ENCODE data around the gene VSNL1. TPM values are rescaled to one million over a fixed set of nuclear protein-coding genes. Genes with fewer than 3 reads are reported as not detected.

Gene VSNL1
- total and polyA plus RNA-seq, 10 of the 15 experiments (the other 5 are each of a cell fraction or from before 2014, with no cell fraction given): 0.04 to 0.30 (median 0.12) TPM; not detected in 4

- Histone ChIP-seq H3K4me3 (no peak overlapping the region), H3K36me3 (ENCODE audit: control insufficient read depth in 2 of 2, insufficient read depth in 2 of 2, low read length in 1 of 2) (no peaks in the 10 kb centered on the region), H3K9me3 (replicated peaks; ENCODE audit: control insufficient read depth, insufficient read depth, low read length) (no peaks in the 10 kb centered on the region), H3K4me1 (ENCODE audit: control insufficient read depth, insufficient read depth, low read length) (peaks cover 5% of the 10 kb centered on the region; the same call in 1 of the 2 replicates), H2AFZ (ENCODE audit: control insufficient read depth, low read depth, low read length) (no peak overlapping the region), H3K4me2 (ENCODE audit: control insufficient read depth, insufficient read depth) (no peak overlapping the region), H3K27me3 (replicated peaks in 1 of 2; ENCODE audit: control insufficient read depth in 2 of 2, insufficient read depth in 2 of 2, low read length in 1 of 2) (no peaks in the 10 kb centered on the region), H3K27ac (ENCODE audit: control insufficient read depth, insufficient read depth) (no peak overlapping the region), H3K79me2 (ENCODE audit: control insufficient read depth, insufficient read depth, low read length) (no peaks in the 10 kb centered on the region), H4K20me1 (ENCODE audit: control insufficient read depth, insufficient read depth) (no peaks in the 10 kb centered on the region), H3K9ac (ENCODE audit: control insufficient read depth, insufficient read depth, low read length) (no peak overlapping the region)
- ChIA-PET CTCF (interaction anchor here (1.1 kb wide), 1 partner anchor 124 kb away, joined by 4 read pairs; no protein-coding TSS in a partner anchor), RAD21 (ENCODE audit: unreplicated experiment) (no interaction called here), SMC1A (ENCODE audit: uncharacterized antibody, unreplicated experiment) (interaction anchor here (1.0 to 1.8 kb wide), 6 partner anchors 14 to 149 kb away, joined by 3 to 4 read pairs (median 4); no protein-coding TSS in a partner anchor), POLR2A (no interaction called here)
- no TSS peak for BruUV-seq (replicated peaks)
- intact Hi-C loops (cut with micrococcal nuclease; ENCODE audit: unreplicated experiment): no loop called here
- no peak for DNase-seq (ENCODE audit: low read depth, low spot score)
- ATAC-seq: no peak
- in situ Hi-C loops (cut with MboI): no loop called here
- no peak for FAIRE-seq
- WGBS (ENCODE audit: insufficient coverage, insufficient replicate concordance, low lambda C conversion rate, missing lambda C conversion rate): 39% methylated on average over 6 of the region's 6 CpGs
- TF ChIP-seq RAD21 (IDR thresholded peaks at IDR 0.05; ENCODE audit: insufficient read depth, low read depth, low read length): no peak
- no peak for TF ChIP-seq EP300 (IDR thresholded peaks at IDR 0.05; ENCODE audit: borderline replicate concordance in 1 of 2, control insufficient read depth in 1 of 2, low read depth in 2 of 2, low read length in 2 of 2)
- TF ChIP-seq, protein P1, sequence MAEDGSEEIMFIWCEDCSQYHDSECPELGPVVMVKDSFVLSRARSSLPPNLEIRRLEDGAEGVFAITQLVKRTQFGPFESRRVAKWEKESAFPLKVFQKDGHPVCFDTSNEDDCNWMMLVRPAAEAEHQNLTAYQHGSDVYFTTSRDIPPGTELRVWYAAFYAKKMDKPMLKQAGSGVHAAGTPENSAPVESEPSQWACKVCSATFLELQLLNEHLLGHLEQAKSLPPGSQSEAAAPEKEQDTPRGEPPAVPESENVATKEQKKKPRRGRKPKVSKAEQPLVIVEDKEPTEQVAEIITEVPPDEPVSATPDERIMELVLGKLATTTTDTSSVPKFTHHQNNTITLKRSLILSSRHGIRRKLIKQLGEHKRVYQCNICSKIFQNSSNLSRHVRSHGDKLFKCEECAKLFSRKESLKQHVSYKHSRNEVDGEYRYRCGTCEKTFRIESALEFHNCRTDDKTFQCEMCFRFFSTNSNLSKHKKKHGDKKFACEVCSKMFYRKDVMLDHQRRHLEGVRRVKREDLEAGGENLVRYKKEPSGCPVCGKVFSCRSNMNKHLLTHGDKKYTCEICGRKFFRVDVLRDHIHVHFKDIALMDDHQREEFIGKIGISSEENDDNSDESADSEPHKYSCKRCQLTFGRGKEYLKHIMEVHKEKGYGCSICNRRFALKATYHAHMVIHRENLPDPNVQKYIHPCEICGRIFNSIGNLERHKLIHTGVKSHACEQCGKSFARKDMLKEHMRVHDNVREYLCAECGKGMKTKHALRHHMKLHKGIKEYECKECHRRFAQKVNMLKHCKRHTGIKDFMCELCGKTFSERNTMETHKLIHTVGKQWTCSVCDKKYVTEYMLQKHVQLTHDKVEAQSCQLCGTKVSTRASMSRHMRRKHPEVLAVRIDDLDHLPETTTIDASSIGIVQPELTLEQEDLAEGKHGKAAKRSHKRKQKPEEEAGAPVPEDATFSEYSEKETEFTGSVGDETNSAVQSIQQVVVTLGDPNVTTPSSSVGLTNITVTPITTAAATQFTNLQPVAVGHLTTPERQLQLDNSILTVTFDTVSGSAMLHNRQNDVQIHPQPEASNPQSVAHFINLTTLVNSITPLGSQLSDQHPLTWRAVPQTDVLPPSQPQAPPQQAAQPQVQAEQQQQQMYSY (CRISPR knock-in tag; IDR thresholded peaks at IDR 0.05): no peak
- TF ChIP-seq HSF1 (IDR thresholded peaks at IDR 0.05; ENCODE audit: low read depth, low read length): no peak
- no peak for TF ChIP-seq RBBP5 (conservative IDR thresholded peaks at IDR 0.05)
- TF ChIP-seq, protein P2, sequence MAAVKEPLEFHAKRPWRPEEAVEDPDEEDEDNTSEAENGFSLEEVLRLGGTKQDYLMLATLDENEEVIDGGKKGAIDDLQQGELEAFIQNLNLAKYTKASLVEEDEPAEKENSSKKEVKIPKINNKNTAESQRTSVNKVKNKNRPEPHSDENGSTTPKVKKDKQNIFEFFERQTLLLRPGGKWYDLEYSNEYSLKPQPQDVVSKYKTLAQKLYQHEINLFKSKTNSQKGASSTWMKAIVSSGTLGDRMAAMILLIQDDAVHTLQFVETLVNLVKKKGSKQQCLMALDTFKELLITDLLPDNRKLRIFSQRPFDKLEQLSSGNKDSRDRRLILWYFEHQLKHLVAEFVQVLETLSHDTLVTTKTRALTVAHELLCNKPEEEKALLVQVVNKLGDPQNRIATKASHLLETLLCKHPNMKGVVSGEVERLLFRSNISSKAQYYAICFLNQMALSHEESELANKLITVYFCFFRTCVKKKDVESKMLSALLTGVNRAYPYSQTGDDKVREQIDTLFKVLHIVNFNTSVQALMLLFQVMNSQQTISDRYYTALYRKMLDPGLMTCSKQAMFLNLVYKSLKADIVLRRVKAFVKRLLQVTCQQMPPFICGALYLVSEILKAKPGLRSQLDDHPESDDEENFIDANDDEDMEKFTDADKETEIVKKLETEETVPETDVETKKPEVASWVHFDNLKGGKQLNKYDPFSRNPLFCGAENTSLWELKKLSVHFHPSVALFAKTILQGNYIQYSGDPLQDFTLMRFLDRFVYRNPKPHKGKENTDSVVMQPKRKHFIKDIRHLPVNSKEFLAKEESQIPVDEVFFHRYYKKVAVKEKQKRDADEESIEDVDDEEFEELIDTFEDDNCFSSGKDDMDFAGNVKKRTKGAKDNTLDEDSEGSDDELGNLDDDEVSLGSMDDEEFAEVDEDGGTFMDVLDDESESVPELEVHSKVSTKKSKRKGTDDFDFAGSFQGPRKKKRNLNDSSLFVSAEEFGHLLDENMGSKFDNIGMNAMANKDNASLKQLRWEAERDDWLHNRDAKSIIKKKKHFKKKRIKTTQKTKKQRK (IDR thresholded peaks at IDR 0.05; ENCODE audit: low read depth, low read length): no peak
- TF ChIP-seq ELK1 (IDR thresholded peaks at IDR 0.05; ENCODE audit: low read depth, low read length): no peak
- TF ChIP-seq, protein P3, sequence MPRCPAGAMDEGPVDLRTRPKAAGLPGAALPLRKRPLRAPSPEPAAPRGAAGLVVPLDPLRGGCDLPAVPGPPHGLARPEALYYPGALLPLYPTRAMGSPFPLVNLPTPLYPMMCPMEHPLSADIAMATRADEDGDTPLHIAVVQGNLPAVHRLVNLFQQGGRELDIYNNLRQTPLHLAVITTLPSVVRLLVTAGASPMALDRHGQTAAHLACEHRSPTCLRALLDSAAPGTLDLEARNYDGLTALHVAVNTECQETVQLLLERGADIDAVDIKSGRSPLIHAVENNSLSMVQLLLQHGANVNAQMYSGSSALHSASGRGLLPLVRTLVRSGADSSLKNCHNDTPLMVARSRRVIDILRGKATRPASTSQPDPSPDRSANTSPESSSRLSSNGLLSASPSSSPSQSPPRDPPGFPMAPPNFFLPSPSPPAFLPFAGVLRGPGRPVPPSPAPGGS (IDR thresholded peaks at IDR 0.05; ENCODE audit: borderline replicate concordance, insufficient read depth, low read depth, low read length, poor library complexity, severe bottlenecking): no peak
- no peak for TF ChIP-seq SUPT20H (IDR thresholded peaks at IDR 0.05; ENCODE audit: borderline replicate concordance, control insufficient read depth, low read depth, low read length)
- no peak for TF ChIP-seq IRF4 (IDR thresholded peaks at IDR 0.05; ENCODE audit: low read depth, low read length)
- no peak for TF ChIP-seq ZNF217 (IDR thresholded peaks at IDR 0.05)
- TF ChIP-seq ZNF384 (IDR thresholded peaks at IDR 0.05; ENCODE audit: borderline replicate concordance, low read depth, low read length): no peak
These were observed 18.2 kb upstream of the VSNL1 start for GRCh38 chr2:17522303-17522702.

All from GM12878 (cell line).